ENCODE data around the gene KRT71.

KRT71 gene

GRCh38 chr12:52539083-52539820 lies 13.7 kb downstream of the KRT71 start:
- DNase-seq (ENCODE audit: low read depth in 2 of 2): no peak

DNA sequence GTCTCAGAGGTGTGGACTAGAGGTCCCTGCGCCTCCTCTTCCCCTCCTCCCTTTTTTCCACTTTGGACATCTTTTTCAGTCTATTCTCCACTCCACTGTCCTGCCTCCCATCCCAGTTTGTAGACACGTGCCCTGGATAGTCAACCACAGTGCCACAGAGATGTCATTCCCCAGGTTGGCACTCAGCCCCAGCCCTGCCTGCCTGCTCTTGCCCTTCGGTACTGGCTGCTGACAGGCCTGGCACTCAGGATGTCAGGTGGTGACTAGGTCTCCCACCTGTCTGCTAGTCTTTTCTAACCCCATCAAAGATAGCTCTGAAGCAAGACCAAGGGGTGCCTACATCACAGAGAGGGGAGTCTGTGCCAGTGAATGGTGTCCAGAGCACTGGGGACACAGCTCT lies 15.8 kb downstream of the KRT71 start:
- DNase-seq (ENCODE audit: low read depth in 2 of 2): no peak

GRCh38 chr12:52535574-52535973 lies 17.4 kb downstream of the KRT71 start:
- no peak for DNase-seq (ENCODE audit: low read depth in 2 of 2)

DNA sequence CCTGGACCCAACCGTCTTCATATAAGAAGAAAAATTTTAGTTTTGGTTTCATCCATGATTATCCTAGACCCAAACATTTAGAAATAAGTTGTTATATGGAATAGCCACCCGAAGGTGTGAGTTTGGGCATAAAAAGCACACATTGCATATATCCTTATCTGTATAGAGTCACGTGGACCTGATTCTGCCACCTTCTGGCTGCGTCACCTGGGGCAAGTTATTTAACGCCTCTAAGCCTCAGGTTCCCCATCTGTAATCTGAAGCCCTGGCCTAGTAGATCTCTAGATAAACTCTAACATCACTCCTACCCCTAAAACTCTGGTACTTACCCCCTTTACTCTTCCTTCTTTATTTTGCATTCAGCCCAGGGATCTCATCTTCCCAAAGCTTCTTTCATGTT lies 18.5 kb downstream of the KRT71 start:
- DNase-seq (ENCODE audit: low read depth in 2 of 2): no peak

- no peak for DNase-seq (ENCODE audit: low read depth in 2 of 2)
Observed at GRCh38 chr12:52533686-52534470, 19.1 kb downstream of the KRT71 start.

DNA sequence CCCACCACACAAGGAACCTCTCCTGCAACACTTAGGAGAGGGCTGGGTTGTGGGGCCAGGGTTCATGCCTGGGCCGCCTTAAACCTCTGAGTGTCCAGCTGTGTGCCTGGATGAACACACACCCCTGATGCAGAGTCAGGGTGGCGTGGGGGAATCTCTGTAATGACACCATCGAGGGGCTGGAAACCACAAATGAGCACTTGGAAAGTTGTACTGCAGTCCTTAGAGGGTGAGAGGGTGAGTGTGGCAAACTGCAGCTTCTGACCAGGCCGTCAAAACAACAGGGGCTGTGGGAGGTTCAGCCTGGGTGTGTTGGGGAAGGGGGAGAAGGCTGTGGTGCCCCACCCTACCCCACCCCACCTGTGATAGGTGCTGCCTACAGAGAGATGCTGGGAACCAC lies 20.3 kb downstream of the KRT71 start:
- DNase-seq (ENCODE audit: low read depth in 2 of 2): no peak

GRCh38 chr12:52531566-52532300 lies 21.2 kb downstream of the KRT71 start:
- no peak for DNase-seq (ENCODE audit: low read depth in 2 of 2)

DNA sequence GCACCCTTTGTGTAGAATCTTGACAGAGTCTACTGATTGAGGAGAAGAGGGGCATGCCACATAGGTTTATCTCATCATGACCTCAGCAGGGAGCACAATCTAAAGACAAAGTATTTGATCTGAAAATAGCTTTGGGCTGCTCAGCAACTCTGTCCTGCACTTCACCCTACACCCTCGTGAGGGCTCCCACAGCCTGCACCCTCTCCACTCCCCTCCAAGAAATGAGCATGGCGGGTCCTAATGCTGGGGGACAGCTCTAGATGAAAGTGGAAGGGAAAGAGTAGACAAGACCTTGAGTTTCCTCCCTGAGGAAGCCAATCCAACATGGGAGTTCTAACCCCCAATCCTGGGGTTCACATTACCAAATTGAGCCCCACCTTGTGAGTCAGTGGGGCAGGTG lies 22.0 kb downstream of the KRT71 start:
- no peak for DNase-seq (ENCODE audit: low read depth in 2 of 2)

GRCh38 chr12:52530366-52530765 lies 22.6 kb downstream of the KRT71 start:
- no peak for DNase-seq (ENCODE audit: low read depth in 2 of 2)

GRCh38 chr12:52529846-52530245 lies 23.1 kb downstream of the KRT71 start:
- DNase-seq (ENCODE audit: low read depth in 2 of 2): no peak

- no peak for DNase-seq (ENCODE audit: low read depth in 2 of 2)
Observed at GRCh38 chr12:52529417-52529816, 23.5 kb downstream of the KRT71 start.

DNA sequence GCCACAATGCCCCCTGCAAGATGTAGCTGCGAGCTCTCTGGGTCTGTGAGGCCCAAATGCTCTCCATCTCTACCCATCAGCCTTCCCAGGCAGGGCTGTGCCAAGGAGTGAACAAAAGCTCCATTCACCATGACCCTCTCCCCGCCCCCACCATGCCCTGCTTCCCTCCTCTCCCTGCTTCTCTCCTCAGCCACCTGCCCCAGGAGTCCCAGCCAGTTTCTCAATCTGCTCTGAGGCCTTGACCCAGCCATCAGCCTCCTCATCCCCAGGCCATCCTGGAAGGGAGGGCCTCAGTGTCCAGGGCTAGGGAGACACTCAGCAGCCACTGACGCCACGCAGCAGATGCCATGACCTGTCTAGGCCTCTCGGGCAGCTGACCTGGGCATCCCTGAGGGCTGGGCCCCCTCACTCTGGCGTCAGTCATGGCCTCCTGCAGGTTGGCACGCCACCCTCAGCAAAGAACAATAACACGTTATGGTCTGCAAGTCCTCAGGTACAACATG lies 24.3 kb downstream of the KRT71 start:
- no peak for DNase-seq (ENCODE audit: low read depth in 2 of 2)

GRCh38 chr12:52527121-52527800 lies 25.7 kb downstream of the KRT71 start:
- no peak for DNase-seq (ENCODE audit: low read depth in 2 of 2)

DNA sequence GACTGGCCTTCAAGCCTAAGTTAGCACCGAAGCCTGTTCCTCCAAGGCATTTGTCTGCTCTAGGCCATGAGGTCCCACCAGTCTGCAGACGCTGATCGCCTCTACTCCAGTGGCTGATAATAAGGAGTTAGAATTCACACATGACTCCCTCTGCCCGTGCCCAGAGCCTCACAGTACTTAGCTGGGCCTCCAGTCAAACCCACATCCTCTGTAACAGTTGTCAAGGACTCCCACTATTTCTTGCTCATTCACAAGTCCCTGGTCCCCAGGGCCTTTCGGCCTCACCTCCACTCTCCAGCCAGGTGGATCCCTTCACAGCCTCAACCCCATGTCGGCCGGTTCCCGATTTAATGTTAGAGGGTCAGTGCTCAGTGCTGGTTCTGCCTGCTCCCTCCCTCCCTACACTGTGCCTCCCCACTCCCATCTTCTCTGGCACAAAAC lies 26.4 kb downstream of the KRT71 start:
- DNase-seq (ENCODE audit: low read depth in 2 of 2): no peak

DNA sequence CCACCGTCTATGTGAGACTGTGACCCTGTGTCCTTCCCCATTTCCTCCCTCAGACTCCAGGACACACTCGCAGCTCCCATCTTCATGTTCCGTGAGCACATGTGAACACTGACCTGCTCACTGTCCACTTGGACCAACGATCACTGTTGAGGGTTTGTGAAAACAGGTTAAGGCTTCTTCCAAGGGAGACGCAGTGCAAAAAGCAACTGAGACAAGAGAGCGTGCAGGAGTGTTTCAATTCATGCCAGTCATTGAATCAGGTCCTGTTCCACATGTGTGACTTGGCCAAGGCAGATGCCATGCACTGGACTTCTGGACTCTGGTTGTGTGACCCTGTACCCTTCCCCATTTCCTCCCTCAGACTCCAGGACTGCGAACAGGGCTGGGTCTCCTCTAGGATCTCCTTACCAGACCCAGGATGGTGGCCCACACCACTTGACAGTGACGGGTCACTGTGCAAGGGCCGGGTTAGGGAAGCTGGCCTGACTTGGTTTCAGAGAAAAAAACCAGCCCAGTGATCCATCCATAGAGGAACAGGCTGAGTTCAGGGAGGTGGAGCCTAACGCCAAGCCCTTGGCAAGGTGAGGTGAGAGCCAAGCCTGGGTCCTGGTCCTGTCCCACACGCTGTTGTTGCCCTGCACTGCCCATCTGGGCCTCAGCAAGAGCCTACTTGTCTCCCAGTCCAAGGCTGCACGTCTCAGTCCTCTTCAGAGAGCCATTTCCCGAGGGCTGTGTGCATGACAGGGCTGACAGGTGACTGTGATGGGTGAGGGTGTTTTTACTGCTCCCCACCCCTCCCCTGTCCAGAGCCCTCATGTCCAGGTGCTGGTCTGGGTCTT lies 27.1 kb downstream of the KRT71 start:
- DNase-seq (ENCODE audit: low read depth in 2 of 2): no peak

DNA sequence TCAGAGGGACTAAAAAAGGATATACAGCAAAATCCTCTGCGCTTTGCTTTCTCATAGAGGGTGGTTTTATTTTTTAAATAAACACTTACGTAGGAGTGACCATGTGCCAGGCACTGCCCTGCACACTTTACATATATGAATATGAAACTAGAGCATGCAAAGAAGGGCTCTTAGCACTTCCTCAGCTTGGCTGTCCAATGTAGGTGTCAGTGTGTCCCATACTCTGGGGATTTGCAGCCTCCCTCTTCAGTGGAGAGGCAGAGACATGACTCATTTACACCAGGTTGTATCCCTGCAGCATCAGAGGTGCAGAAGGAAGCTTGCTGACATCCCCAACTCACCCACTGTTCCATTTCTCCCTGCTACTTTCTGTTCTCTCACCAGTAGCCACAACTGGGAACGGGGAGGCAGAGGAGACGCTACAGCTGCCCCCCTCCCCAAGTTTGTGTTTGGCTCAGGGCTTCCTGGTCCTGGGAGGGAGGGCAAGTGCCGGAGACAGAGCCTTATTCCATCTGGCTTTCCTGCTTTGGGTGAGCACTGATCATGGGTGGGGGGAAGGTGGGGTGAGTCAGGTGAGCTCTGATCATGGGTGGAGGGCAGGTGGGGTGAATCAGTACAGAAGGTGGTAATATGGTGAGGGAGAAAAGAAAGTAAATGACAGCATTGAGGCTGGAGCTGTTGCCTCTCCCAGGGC lies 27.9 kb downstream of the KRT71 start:
- DNase-seq (ENCODE audit: low read depth in 2 of 2): no peak

- no peak for DNase-seq (ENCODE audit: low read depth in 2 of 2)
Observed at GRCh38 chr12:52524241-52524897, 28.6 kb downstream of the KRT71 start.

GRCh38 chr12:52523824-52524223 lies 29.1 kb downstream of the KRT71 start:
- no peak for DNase-seq (ENCODE audit: low read depth in 2 of 2)

DNA sequence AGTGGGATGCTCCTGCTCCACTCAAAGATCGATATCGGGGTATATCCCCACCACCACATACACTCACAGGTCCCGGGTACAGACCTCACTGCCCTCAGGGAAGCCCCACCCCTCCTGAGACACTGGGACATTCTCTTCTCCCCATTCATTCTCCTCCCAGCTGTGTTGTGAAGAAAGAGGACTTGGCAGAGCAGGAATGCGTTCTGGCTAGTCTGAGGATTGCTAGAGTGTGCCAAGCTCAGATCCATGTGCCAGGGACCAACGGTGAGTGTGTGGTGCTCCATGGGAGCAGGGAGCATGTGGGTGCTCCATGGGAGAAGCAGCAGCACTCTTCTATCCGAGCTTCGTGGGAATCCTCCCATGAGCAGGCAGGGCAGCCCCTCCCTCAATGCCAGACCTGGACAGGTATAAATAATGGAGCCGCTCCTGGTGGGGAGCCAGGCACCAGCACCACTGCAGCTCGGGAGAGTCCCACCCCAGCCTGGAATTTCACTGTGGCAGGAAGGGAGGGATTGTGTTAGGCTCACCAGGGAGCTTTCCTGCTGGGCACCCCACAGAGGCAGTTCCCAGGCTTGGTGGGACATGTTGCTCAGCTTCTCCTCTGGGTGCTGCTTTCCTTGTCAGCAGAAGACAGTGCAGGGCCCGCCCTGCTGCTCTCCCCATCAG lies 30.5 kb downstream of the KRT71 start:
- DNase-seq (ENCODE audit: low read depth in 2 of 2): no peak

Data from stimulated activated CD4-positive, alpha-beta T cell treated with anti-CD3 and anti-CD28 coated beads, Interleukin-1b, Interleukin-23, amount 100 ng/mL, for 1 hour (primary cell).